Left lung (tissue), 10 donors: Measurements from ENCODE around the gene FAM114A1. TPM values are rescaled to one million over a fixed set of nuclear protein-coding genes. Genes with fewer than 3 reads are reported as not detected.

Experiments used
- ATAC-seq: fragments of 200-7000 bp; cut with Tn5 transposase; one replicate; pipeline ENCODE4 v1.9.1; 2020; ENCODE audit warnings: moderate library complexity
- DNase-seq, 4 donors: peaks; one replicate each; pipeline ENCODE4 v3.0.0-alpha.2; 2013 to 2020
- H3K27ac ChIP-seq, 2 donors: fragments of 200-600 bp; sonication (generic) in 1 of 2; one replicate each; pipeline versions ENCODE4 v1.5.0 to v1.8.0; 2020 to 2021
- H3K27me3 ChIP-seq, 2 donors: fragments of 200-600 bp; sonication (generic) in 1 of 2; one replicate each; pipeline versions ENCODE4 v1.5.0 to v1.8.0; 2020 to 2021
- H3K36me3 ChIP-seq, 2 donors: fragments of 200-600 bp; sonication (generic) in 1 of 2; one replicate each; pipeline versions ENCODE4 v1.5.0 to v1.8.0; 2020 to 2021
- H3K4me1 ChIP-seq, 2 donors: fragments of 200-600 bp; one replicate each; pipeline ENCODE4 v1.8.0; 2021
- H3K4me3 ChIP-seq, 2 donors: fragments of 200-600 bp; sonication (generic) in 1 of 2; one replicate each; pipeline versions ENCODE4 v1.5.0 to v1.8.0; 2020 to 2021; ENCODE audit warnings: mild to moderate bottlenecking in 1 of 2
- H3K9me3 ChIP-seq, 2 donors: fragments of 200-600 bp; sonication (generic) in 1 of 2; one replicate each; pipeline versions ENCODE4 v1.5.0 to v1.8.0; 2020 to 2021
- CTCF ChIP-seq, 2 donors: fragments of 200-600 bp; sonication (generic) in 1 of 2; IDR thresholded peaks; one replicate each; pipeline versions ENCODE4 v1.5.0 to v1.8.0; 2021; ENCODE audit warnings: antibody characterized with exemption in 2 of 2
- intact Hi-C, 2 donors: fragments of 100-400 bp; cut with DNase I; formaldehyde crosslinking; loops; one replicate each; pipeline versions ENCODE4 v1.11.2 to v1.14.2; 2022
- microRNA-seq, 2 donors: library from miRNA; unstranded; fragments of <30 nt; microRNA quantifications; one replicate each; pipeline ENCODE4, GENCODE V29; 2019
- polyA plus RNA-seq, 6 donors: library from polyadenylated mRNA; unstranded; fragments of 120-200 nt; gene quantifications; one replicate each; pipeline ENCODE4 v1.2.1, GENCODE V29; 2013; ENCODE audit not compliant: insufficient read length in 6 of 6
- total RNA-seq, 2 donors: library from RNA; stranded (reverse); fragmentation: NEBNext Ultra II Directional; extraction: Animal tissue kit (Norgen Biotek cat#: 25700); gene quantifications; one replicate each; pipeline ENCODE4 v1.2.1, GENCODE V29; 2021
- donor health status: DM: no; HTN: yes; CAD: no.
- donor health status: DM: no; HTN: no; CAD: no.

Gene FAM114A1
- total and polyA plus RNA-seq, 8 donors, result 51.5 to 81.1 (median 62.4) TPM

GRCh38 chr4:38994135-38994534 is 126.5 kb downstream of the FAM114A1 start:
- intact Hi-C loops, result no loop called here
- ATAC-seq, result no peak
- TF ChIP-seq CTCF (IDR thresholded peaks at IDR 0.05), result no peak
- Histone ChIP-seq H3K4me1 (no peaks in the 10 kb centered on the region), H3K9me3 (peaks cover 0 to under 1% of the 10 kb centered on the region in 2 donors), H3K36me3 (no peaks in the 10 kb centered on the region), H3K4me3 (no peak overlapping the region), H3K27ac (no peak overlapping the region), H3K27me3 (no peaks in the 10 kb centered on the region)
- no peak for DNase-seq

Small RNAs within 50 kb of the gene (microRNA-seq; reads per million reads assigned to microRNA genes)
- 556 to 1,379 reads per million in 2 donors for gene MIR574

Other genes with a start within 250 kb of the FAM114A1 start
- gene KLF3, start 203.6 kb upstream of the FAM114A1 start, total RNA-seq, result 10 to 100 TPM; 43.5 to 59.8 TPM
- 10 to 100 TPM; 43.2 to 51.7 (median 48.0) TPM for gene KLF3, start 203.6 kb upstream of the FAM114A1 start, polyA plus RNA-seq
- 1 to 10 TPM in 1 of 2 donors, under 1 TPM in 1; 0.15 to 3.0 TPM for gene TLR10, start 84.8 kb upstream of the FAM114A1 start, total RNA-seq
- gene TLR10, start 84.8 kb upstream of the FAM114A1 start, polyA plus RNA-seq, result 1 to 10 TPM in 1 of 6 donors, under 1 TPM in 5; 0.59 to 1.0 (median 0.70) TPM
- 10 to 100 TPM; 13.4 to 59.8 TPM for gene TLR1, start 63.0 kb upstream of the FAM114A1 start, total RNA-seq
- gene TLR1, start 63.0 kb upstream of the FAM114A1 start, polyA plus RNA-seq, result 1 to 10 TPM; 2.5 to 6.2 (median 4.2) TPM
- gene TLR6, start 11.0 kb upstream of the FAM114A1 start, total RNA-seq, result 10 to 100 TPM in 1 of 2 donors, 1 to 10 TPM in 1; 6.6 to 18.1 TPM
- gene TLR6, start 11.0 kb upstream of the FAM114A1 start, polyA plus RNA-seq, result 1 to 10 TPM in 5 of 6 donors, under 1 TPM in 1; 0.96 to 1.8 (median 1.4) TPM
- gene TMEM156, start 164.6 kb downstream of the FAM114A1 start, total RNA-seq, result 1 to 10 TPM in 1 of 2 donors, under 1 TPM in 1; 0.29 to 1.1 TPM
- 1 to 10 TPM in 2 of 6 donors, under 1 TPM in 3, not detected in 1; 0.54 to 1.8 (median 0.95) TPM for gene TMEM156, start 164.6 kb downstream of the FAM114A1 start, polyA plus RNA-seq
- 10 to 100 TPM; 25.9 to 31.2 TPM for gene KLHL5, start 194.4 kb downstream of the FAM114A1 start, total RNA-seq
- gene KLHL5, start 194.4 kb downstream of the FAM114A1 start, polyA plus RNA-seq, result 10 to 100 TPM; 42.6 to 55.3 (median 44.9) TPM